MM.1S (cell line): ENCODE measurements around the gene USP49.

Experiments
- CTCF ChIP-seq: fragments of 300-600 bp; sonication (generic); IDR thresholded peaks from 2 replicates; pipeline ENCODE4 v1.5.1; 2016; ENCODE audit warnings: antibody characterized with exemption, low read length, mixed read lengths
- EZH2 ChIP-seq: fragments of 300-600 bp; sonication (generic); optimal IDR thresholded peaks from 2 replicates; pipeline ENCODE3; 2017; ENCODE audit warnings: low read depth, mild to moderate bottlenecking, antibody characterized with exemption, low read length, mixed read lengths
- EZH2phosphoT487 ChIP-seq: fragments of 300-600 bp; sonication (generic); IDR thresholded peaks from 2 replicates; pipeline ENCODE4 v1.6.1; 2018; ENCODE audit warnings: antibody characterized with exemption, low read length

DNA sequence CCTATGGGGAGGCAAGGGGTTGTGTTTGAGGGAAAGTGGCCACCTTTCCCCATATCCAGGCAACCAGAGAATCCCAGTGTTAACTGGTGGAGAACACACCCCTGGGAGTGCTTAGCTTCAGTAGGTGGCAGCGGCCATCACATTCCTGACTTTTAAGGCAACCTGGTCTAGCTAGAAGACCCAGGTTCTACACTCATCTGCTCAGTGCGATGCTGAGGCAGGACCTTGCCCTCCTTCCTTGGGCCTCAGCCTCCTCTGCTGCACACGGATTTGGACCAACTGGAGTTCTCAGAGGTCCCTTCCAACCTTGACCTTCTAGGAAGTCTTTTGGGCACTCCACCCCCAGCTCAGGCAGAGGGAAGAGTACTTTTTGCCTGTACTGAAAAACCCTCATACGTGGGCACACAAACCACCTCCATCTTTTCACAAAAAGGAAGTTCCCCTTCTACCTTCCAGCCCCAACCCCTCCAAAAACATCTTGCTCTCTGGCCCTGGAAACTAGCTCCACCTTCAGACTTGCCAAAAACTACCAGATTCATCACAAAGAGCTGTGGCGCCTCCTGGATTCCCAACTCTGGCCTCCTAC, 43.5 kb upstream of the USP49 start:
- TF ChIP-seq CTCF (no peak), EZH2phosphoT487 (no peak), EZH2 (no peak)
